ENCODE data around the gene RGL1. TPM values are rescaled to one million over a fixed set of nuclear protein-coding genes. Genes with fewer than 3 reads are reported as not detected.

RGL1 gene
- 0.74 to 0.96 TPM (median 0.91 TPM) in 5 replicates for total RNA-seq (2022; extraction: Qiagen RNA extraction)

DNA sequence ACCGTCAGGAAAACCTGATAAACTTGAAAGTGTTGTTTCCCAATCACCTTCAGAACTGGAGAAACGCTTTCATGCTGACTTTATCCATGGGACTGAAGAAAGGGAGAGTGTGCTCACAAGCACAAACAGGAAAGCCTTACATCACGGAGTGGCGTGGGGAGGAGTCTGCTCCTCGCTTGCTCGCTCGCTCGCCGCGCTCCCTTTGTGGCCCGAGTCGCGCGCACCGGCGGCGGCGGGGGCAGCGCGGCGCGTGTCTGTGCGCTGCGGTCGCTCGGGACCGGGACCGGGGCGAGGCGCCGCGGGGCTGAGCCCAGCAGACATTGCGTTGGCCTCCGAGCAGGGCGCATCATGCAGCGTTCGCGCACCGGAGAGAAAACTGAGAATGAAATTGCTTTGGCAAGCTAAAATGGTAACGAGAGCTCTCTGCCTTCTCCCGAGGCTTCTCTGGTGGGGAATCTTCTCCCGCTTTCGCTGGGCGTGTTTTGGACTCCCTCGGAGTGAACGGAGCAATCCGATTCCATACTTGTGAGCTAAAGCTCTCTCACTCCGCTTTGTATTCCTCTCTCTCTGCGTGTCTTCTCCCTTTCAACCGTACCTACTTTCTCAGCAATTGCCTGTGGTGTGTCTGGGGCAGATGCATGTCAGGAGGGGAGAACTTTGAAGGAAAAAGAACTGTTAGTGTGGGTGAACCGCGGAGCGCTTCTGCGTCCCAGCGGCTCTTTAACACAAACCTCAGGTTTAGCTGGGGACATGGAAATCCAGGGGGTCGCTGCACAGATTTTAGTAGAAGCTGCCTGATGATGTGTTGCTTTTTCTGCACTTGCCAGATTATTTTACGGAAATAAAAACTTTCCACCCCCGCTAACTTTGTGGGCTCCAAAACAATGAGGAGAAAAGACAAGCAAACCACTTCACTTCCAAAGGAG is at the start of gene RGL1:
TSS of gene RGL1 (plus strand) at position 205 of the 926 bp plus-strand sequence. CDS start at position 383, 178 bp downstream.

Other genes starting within 250 kb of the RGL1 start
- 1.3 to 3.9 TPM (median 2.0 TPM) in 5 replicates for gene NCF2, start 214.7 kb upstream of the RGL1 start, total RNA-seq (2022; extraction: Qiagen RNA extraction)
- gene ARPC5, start 169.3 kb upstream of the RGL1 start, total RNA-seq (2022; extraction: Qiagen RNA extraction), result 146 to 201 TPM (median 166 TPM) in 5 replicates
- not detected in 5 replicates for gene APOBEC4, start 151.8 kb upstream of the RGL1 start, total RNA-seq (2022; extraction: Qiagen RNA extraction)
- 0.12 to 0.27 TPM (median 0.15 TPM) in 5 replicates for gene COLGALT2, start 232.6 kb downstream of the RGL1 start, total RNA-seq (2022; extraction: Qiagen RNA extraction)
- 29.8 to 33.2 TPM (median 30.6 TPM) in 5 replicates for gene TSEN15, start 246.6 kb downstream of the RGL1 start, total RNA-seq (2022; extraction: Qiagen RNA extraction)